IPS DF 6.9 (cell line): ENCODE measurements around the gene GYS1.

ENCODE experiments used
- DNase-seq: peaks from one replicate; pipeline ENCODE4 v3.0.0-alpha.2; 2013; ENCODE audit warnings: low read depth, low spot score
- H3K27ac ChIP-seq: one replicate; pipeline ENCODE4 v1.5.1; 2013; ENCODE audit warnings: low read length, control low read depth
- H3K27me3 ChIP-seq: 2 replicates; pipeline ENCODE4 v1.6.1; 2013; ENCODE audit warnings: mild to moderate bottlenecking, low read length; ENCODE audit not compliant: control insufficient read depth, insufficient read depth
- H3K36me3 ChIP-seq: 2 replicates; pipeline ENCODE4 v1.6.1; 2013; ENCODE audit warnings: low read length; ENCODE audit not compliant: control insufficient read depth, insufficient read depth
- H3K4me1 ChIP-seq: 2 replicates; pipeline ENCODE4 v1.6.1; 2013; ENCODE audit warnings: low read length; ENCODE audit not compliant: control insufficient read depth, insufficient read depth
- H3K4me3 ChIP-seq: 2 replicates; pipeline ENCODE4 v1.5.1; 2013; ENCODE audit warnings: mild to moderate bottlenecking, low read length
- H3K9me3 ChIP-seq: 2 replicates; pipeline ENCODE4 v1.6.1; 2013; ENCODE audit warnings: low read length, inconsistent platforms; ENCODE audit not compliant: control insufficient read depth, insufficient read depth
- WGBS: extraction: QIAGEN DNeasy Blood & Tissue Kit; methylation state at CpG from one replicate; pipeline ENCODE4 v1.1.7; 2013; ENCODE audit warnings: mixed read lengths, missing lambda C conversion rate; ENCODE audit not compliant: insufficient read length, insufficient coverage; 5-methylcytosine and 5-hydroxymethylcytosine counted together

Gene GYS1

GRCh38 chr19:48954595-48955307 lies 38.4 kb downstream of the GYS1 start, which contains the start of gene BAX:
Gene BAX, plus strand, starts transcription at chr19:48954875. Its CDS starts 54 bp downstream, at chr19:48954929.
- no peaks in the 10 kb centered on the region for H3K27me3 ChIP-seq
- no peaks in the 10 kb centered on the region for H3K9me3 ChIP-seq
- WGBS, result no CpG with 5 or more reads among the region's 71 CpGs
- H3K4me3 ChIP-seq, result peak within 1 kb of the TSS; percentile 83
- peak; percentile 94 for DNase-seq
- no peak within 1 kb of the TSS for H3K27ac ChIP-seq
- H3K4me1 ChIP-seq, result no peaks in the 10 kb centered on the region; the same call in 1 of the 2 replicates
- peaks cover 10% of the 10 kb centered on the region; the same call in 1 of the 2 replicates for H3K36me3 ChIP-seq

GRCh38 chr19:48953990-48954594 lies 39.0 kb downstream of the GYS1 start:
- Histone ChIP-seq H3K9me3 (no peaks in the 10 kb centered on the region), H3K27ac (no peak overlapping the region), H3K36me3 (peaks cover 10% of the 10 kb centered on the region; the same call in 1 of the 2 replicates), H3K4me3 (peak overlapping the region; percentile 83; the same call in 1 of the 2 replicates), H3K4me1 (no peaks in the 10 kb centered on the region; the same call in 1 of the 2 replicates), H3K27me3 (no peaks in the 10 kb centered on the region)
- no peak for DNase-seq
- no CpG with 5 or more reads among the region's 11 CpGs for WGBS

- no peak overlapping the region for H3K27ac ChIP-seq
- no peaks in the 10 kb centered on the region; the same call in 1 of the 2 replicates for H3K4me1 ChIP-seq
- H3K36me3 ChIP-seq, result peaks cover 10% of the 10 kb centered on the region; the same call in 1 of the 2 replicates
- H3K4me3 ChIP-seq, result no peak overlapping the region
- H3K27me3 ChIP-seq, result no peaks in the 10 kb centered on the region
- H3K9me3 ChIP-seq, result no peaks in the 10 kb centered on the region
- no CpG with 5 or more reads among the region's 4 CpGs for WGBS
- DNase-seq, result no peak
Measured at GRCh38 chr19:48953141-48953540, 40.0 kb downstream of the GYS1 start.

GRCh38 chr19:48950830-48951519 lies 42.1 kb downstream of the GYS1 start:
- H3K27ac ChIP-seq, result no peak overlapping the region
- H3K9me3 ChIP-seq, result no peaks in the 10 kb centered on the region
- no peaks in the 10 kb centered on the region for H3K4me1 ChIP-seq
- H3K4me3 ChIP-seq, result no peak overlapping the region
- no peaks in the 10 kb centered on the region for H3K27me3 ChIP-seq
- WGBS, result no CpG with 5 or more reads among the region's 9 CpGs
- no peak for DNase-seq
- H3K36me3 ChIP-seq, result no peaks in the 10 kb centered on the region

- Histone ChIP-seq H3K27me3 (no peaks in the 10 kb centered on the region), H3K9me3 (no peaks in the 10 kb centered on the region), H3K27ac (no peak overlapping the region), H3K36me3 (no peaks in the 10 kb centered on the region), H3K4me1 (no peaks in the 10 kb centered on the region), H3K4me3 (no peak overlapping the region)
- no peak for DNase-seq
- no CpG with 5 or more reads among the region's 3 CpGs for WGBS
Measured at GRCh38 chr19:48950159-48950558, 43.0 kb downstream of the GYS1 start.

- H3K4me1 ChIP-seq, result no peaks in the 10 kb centered on the region
- no peak overlapping the region for H3K27ac ChIP-seq
- no peak overlapping the region for H3K4me3 ChIP-seq
- DNase-seq, result no peak
- no peaks in the 10 kb centered on the region for H3K27me3 ChIP-seq
- WGBS, result no CpG with 5 or more reads among the region's 3 CpGs
- no peaks in the 10 kb centered on the region for H3K36me3 ChIP-seq
- no peaks in the 10 kb centered on the region for H3K9me3 ChIP-seq
Measured at GRCh38 chr19:48947258-48947542, 45.9 kb downstream of the GYS1 start.

GRCh38 chr19:48946463-48947257 lies 46.4 kb downstream of the GYS1 start:
- DNase-seq, result no peak
- Histone ChIP-seq H3K27ac (no peak overlapping the region), H3K36me3 (no peaks in the 10 kb centered on the region), H3K4me3 (no peak overlapping the region), H3K9me3 (no peaks in the 10 kb centered on the region), H3K27me3 (no peaks in the 10 kb centered on the region), H3K4me1 (no peaks in the 10 kb centered on the region)
- no CpG with 5 or more reads among the region's 9 CpGs for WGBS

- H3K27me3 ChIP-seq, result no peaks in the 10 kb centered on the region
- H3K4me1 ChIP-seq, result no peaks in the 10 kb centered on the region
- H3K27ac ChIP-seq, result no peak overlapping the region
- no peaks in the 10 kb centered on the region for H3K36me3 ChIP-seq
- no peak for DNase-seq
- H3K4me3 ChIP-seq, result no peak overlapping the region
- WGBS, result no CpG with 5 or more reads among the region's 2 CpGs
- H3K9me3 ChIP-seq, result no peaks in the 10 kb centered on the region
Measured at GRCh38 chr19:48945817-48946216, 47.3 kb downstream of the GYS1 start.

- no peak for DNase-seq
- WGBS, result no CpG with 5 or more reads among the region's 5 CpGs
Measured at GRCh38 chr19:48945415-48945814, 47.7 kb downstream of the GYS1 start.

GRCh38 chr19:48943081-48943480 lies 50.0 kb downstream of the GYS1 start:
- WGBS, result no CpG with 5 or more reads among the region's 6 CpGs
- H3K4me3 ChIP-seq, result no peak overlapping the region
- no peak for DNase-seq

More at GRCh38 chr19:48945415-48945814, 47.7 kb downstream of the GYS1 start:
- H3K27ac ChIP-seq, result no peak overlapping the region
- no peaks in the 10 kb centered on the region for H3K9me3 ChIP-seq
- H3K36me3 ChIP-seq, result no peaks in the 10 kb centered on the region
- no peaks in the 10 kb centered on the region for H3K4me1 ChIP-seq
- H3K4me3 ChIP-seq, result no peak overlapping the region
- H3K27me3 ChIP-seq, result no peaks in the 10 kb centered on the region

More at GRCh38 chr19:48943081-48943480, 50.0 kb downstream of the GYS1 start:
- Histone ChIP-seq H3K27ac (no peak overlapping the region), H3K9me3 (no peaks in the 10 kb centered on the region), H3K4me1 (no peaks in the 10 kb centered on the region), H3K36me3 (no peaks in the 10 kb centered on the region), H3K27me3 (no peaks in the 10 kb centered on the region)
